Endodermal cell (in vitro differentiated cells): ENCODE data around the gene RNLS. TPM values are rescaled to one million over a fixed set of nuclear protein-coding genes. Genes with fewer than 3 reads are reported as not detected.

Source experiments
- DNase-seq: peaks from one replicate; pipeline ENCODE4 v3.0.0-alpha.2; 2017
- H3K27ac ChIP-seq: 2 replicates; pipeline ENCODE4 v1.5.1; 2013; ENCODE audit warnings: mild to moderate bottlenecking, low read depth, low read length, moderate library complexity
- H3K27me3 ChIP-seq: 2 replicates; pipeline ENCODE4 v1.6.1; 2013; ENCODE audit warnings: mild to moderate bottlenecking, low read length, moderate library complexity; ENCODE audit not compliant: insufficient read depth, control insufficient read depth, poor library complexity, severe bottlenecking
- H3K36me3 ChIP-seq: 2 replicates; pipeline ENCODE4 v1.7.0; 2013; ENCODE audit warnings: mild to moderate bottlenecking, low read length, moderate library complexity; ENCODE audit not compliant: control insufficient read depth, insufficient read depth
- H3K4me1 ChIP-seq: one replicate; pipeline ENCODE4 v1.7.0; 2013; ENCODE audit warnings: low read length; ENCODE audit not compliant: control insufficient read depth, insufficient read depth
- H3K4me3 ChIP-seq: 2 replicates; pipeline ENCODE4 v1.5.1; 2013; ENCODE audit warnings: mild to moderate bottlenecking, low read length, moderate library complexity
- H3K9ac ChIP-seq: 2 replicates; pipeline ENCODE4 v1.6.1; 2013; ENCODE audit warnings: mild to moderate bottlenecking, low read length, moderate library complexity; ENCODE audit not compliant: poor library complexity, severe bottlenecking; ENCODE audit errors: extremely low read depth
- H3K9me3 ChIP-seq: 2 replicates; pipeline ENCODE4 v1.6.1; 2013; ENCODE audit warnings: mild to moderate bottlenecking, low read length, moderate library complexity; ENCODE audit not compliant: control insufficient read depth
- H3K27ac Mint-ChIP-seq: 2 replicates; pipeline ENCODE4 v1.8.0; 2020; ENCODE audit warnings: mixed read lengths
- H3K27me3 Mint-ChIP-seq: 2 replicates; pipeline ENCODE4 v1.8.0; 2021; ENCODE audit warnings: mild to moderate bottlenecking, mixed read lengths; ENCODE audit not compliant: insufficient read depth
- H3K36me3 Mint-ChIP-seq: 2 replicates; pipeline ENCODE4 v1.8.0; 2020; ENCODE audit warnings: low read depth, mixed read lengths
- H3K4me1 Mint-ChIP-seq: 2 replicates; pipeline ENCODE4 v1.8.0; 2020; ENCODE audit warnings: mixed read lengths
- H3K4me3 Mint-ChIP-seq: 2 replicates; pipeline ENCODE4 v1.8.0; 2020; ENCODE audit warnings: mild to moderate bottlenecking, moderate library complexity, mixed read lengths
- H3K9me3 Mint-ChIP-seq: 2 replicates; pipeline ENCODE4 v1.8.0; 2020; ENCODE audit warnings: mild to moderate bottlenecking, mixed read lengths
- WGBS, 2 experiments: methylation state at CpG; one replicate each; pipeline versions ENCODE4 v1.1.5 to v1.1.7; 2013; ENCODE audit warnings: missing lambda C conversion rate in 2 of 2, mixed read lengths in 1 of 2; ENCODE audit not compliant: insufficient coverage in 1 of 2, insufficient read length in 1 of 2; 5-methylcytosine and 5-hydroxymethylcytosine counted together
- total RNA-seq, 2 donors: library from RNA; stranded (reverse); fragmentation: NEBNext Ultra II Directional in 1 of 2; extraction: Animal tissue kit (Norgen Biotek cat#: 25700) in 1 of 2; gene quantifications; 2 replicates in 1 of 2; 3 replicates in 1 of 2; pipeline ENCODE4 v1.2.1, GENCODE V29; 2021
- TF ChIP-seq, protein P1 (sequence below): fragments of 200-600 bp; sonication (generic); conservative IDR thresholded peaks from 2 replicates; pipeline ENCODE4 v1.5.0; 2021; ENCODE audit warnings: antibody characterized with exemption, mild to moderate bottlenecking

The RNLS gene
- total RNA-seq, 2 donors from 2014 or later, result 10.1 to 12.3 TPM

GRCh38 chr10:88347022-88347421 is 236.1 kb downstream of the RNLS start:
- no peaks in the 10 kb centered on the region for H3K36me3 ChIP-seq
- Mint-ChIP-seq H3K27me3 (peaks cover 3% of the 10 kb centered on the region), H3K36me3 (peaks cover 2% of the 10 kb centered on the region), H3K4me3 (no peak overlapping the region), H3K4me1 (peaks cover 49% of the 10 kb centered on the region), H3K9me3 (peaks cover 16% of the 10 kb centered on the region), H3K27ac (no peak overlapping the region)
- TF ChIP-seq, protein P1, sequence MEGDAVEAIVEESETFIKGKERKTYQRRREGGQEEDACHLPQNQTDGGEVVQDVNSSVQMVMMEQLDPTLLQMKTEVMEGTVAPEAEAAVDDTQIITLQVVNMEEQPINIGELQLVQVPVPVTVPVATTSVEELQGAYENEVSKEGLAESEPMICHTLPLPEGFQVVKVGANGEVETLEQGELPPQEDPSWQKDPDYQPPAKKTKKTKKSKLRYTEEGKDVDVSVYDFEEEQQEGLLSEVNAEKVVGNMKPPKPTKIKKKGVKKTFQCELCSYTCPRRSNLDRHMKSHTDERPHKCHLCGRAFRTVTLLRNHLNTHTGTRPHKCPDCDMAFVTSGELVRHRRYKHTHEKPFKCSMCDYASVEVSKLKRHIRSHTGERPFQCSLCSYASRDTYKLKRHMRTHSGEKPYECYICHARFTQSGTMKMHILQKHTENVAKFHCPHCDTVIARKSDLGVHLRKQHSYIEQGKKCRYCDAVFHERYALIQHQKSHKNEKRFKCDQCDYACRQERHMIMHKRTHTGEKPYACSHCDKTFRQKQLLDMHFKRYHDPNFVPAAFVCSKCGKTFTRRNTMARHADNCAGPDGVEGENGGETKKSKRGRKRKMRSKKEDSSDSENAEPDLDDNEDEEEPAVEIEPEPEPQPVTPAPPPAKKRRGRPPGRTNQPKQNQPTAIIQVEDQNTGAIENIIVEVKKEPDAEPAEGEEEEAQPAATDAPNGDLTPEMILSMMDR, result no peak
- peaks cover 12% of the 10 kb centered on the region for H3K9me3 ChIP-seq
- H3K27me3 ChIP-seq, result no peaks in the 10 kb centered on the region
- H3K9ac ChIP-seq, result no peak overlapping the region
- no peak for DNase-seq
- WGBS, 2 experiments, result 67 to 68% methylated on average over 2 of the region's 2 CpGs
- peak overlapping the region; percentile 63 for H3K4me3 ChIP-seq
- H3K4me1 ChIP-seq, result peaks cover 22% of the 10 kb centered on the region
- no peak overlapping the region for H3K27ac ChIP-seq

DNA sequence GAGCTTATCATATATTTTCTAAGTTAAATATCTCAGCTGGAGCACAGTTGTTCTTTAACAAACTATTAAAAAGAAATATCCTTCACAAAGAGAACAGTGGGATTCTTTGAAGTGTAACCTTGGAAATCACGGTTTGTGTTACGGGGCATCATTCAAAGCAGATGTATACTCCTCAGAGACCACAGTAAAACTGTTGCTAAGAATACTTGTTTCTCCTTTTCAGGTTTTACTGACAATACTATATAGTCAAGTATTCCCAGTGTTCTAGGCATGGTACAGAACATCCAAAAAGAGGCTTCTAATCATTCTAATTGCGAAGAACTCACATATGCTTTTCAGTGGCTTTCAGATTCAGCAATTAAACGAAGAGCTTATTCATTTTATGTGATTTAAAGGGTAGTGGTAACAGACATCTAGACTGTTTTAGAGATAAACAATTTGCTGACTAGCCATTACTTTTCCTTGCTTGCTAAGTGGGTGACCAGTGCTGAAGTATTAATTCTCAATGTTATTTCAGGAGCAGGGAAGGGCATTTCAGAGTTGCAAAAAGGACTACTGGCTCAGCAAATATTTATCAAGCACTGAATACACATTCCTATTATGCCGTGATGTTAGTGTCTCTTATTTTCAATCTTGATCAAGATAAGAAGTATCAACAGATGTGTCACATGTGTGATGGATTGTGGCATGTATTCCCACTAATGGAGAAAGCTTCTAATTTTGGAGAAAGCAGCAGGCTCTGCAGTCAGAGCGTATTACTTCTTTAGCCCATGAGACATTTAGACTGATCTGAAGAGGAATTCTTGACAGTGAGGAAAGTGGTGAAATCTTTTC is 236.8 kb downstream of the RNLS start:
- peaks cover 12% of the 10 kb centered on the region for H3K9me3 Mint-ChIP-seq
- Histone ChIP-seq H3K4me3 (no peak overlapping the region), H3K9me3 (peaks cover 12% of the 10 kb centered on the region), H3K27me3 (no peaks in the 10 kb centered on the region), H3K36me3 (no peaks in the 10 kb centered on the region), H3K4me1 (peaks cover 22% of the 10 kb centered on the region), H3K9ac (no peak overlapping the region), H3K27ac (no peak overlapping the region)
- H3K4me3 Mint-ChIP-seq, result no peak overlapping the region
- H3K27ac Mint-ChIP-seq, result peak overlapping the region; percentile 17
- no peaks in the 10 kb centered on the region for H3K27me3 Mint-ChIP-seq
- peaks cover 49% of the 10 kb centered on the region for H3K4me1 Mint-ChIP-seq
- WGBS, 2 experiments, result 64 to 79% methylated on average over 2 to 6 of the region's 6 CpGs
- TF ChIP-seq, protein P1, result no peak
- H3K36me3 Mint-ChIP-seq, result peaks cover 2% of the 10 kb centered on the region
- DNase-seq, result no peak

GRCh38 chr10:88343761-88344484 is 239.2 kb downstream of the RNLS start:
- H3K27me3 Mint-ChIP-seq, result no peaks in the 10 kb centered on the region
- Histone ChIP-seq H3K9ac (no peak overlapping the region), H3K27ac (no peak overlapping the region), H3K9me3 (no peaks in the 10 kb centered on the region), H3K27me3 (no peaks in the 10 kb centered on the region), H3K4me1 (peaks cover 22% of the 10 kb centered on the region), H3K4me3 (no peak overlapping the region), H3K36me3 (no peaks in the 10 kb centered on the region)
- no peak overlapping the region for H3K27ac Mint-ChIP-seq
- TF ChIP-seq, protein P1, result no peak
- DNase-seq, result no peak
- H3K4me1 Mint-ChIP-seq, result peaks cover 49% of the 10 kb centered on the region
- 82 to 96% methylated on average over 2 of the region's 2 CpGs for WGBS, 2 experiments
- no peaks in the 10 kb centered on the region for H3K9me3 Mint-ChIP-seq
- no peak overlapping the region for H3K4me3 Mint-ChIP-seq
- no peaks in the 10 kb centered on the region for H3K36me3 Mint-ChIP-seq
